GM12864 (cell line): ENCODE measurements around the gene SALL3.

Source experiments
- DNase-seq: peaks from one replicate; pipeline ENCODE4 v3.0.0-alpha.2; 2011; ENCODE audit warnings: low read depth
- H3K4me3 ChIP-seq: 2 replicates; pipeline ENCODE4 v1.5.1; 2011; ENCODE audit warnings: mild to moderate bottlenecking, low read depth, low read length, control low read depth
- CTCF ChIP-seq: IDR thresholded peaks from 2 replicates; pipeline ENCODE4 v1.5.1; 2011; ENCODE audit warnings: low read depth, mild to moderate bottlenecking, moderate library complexity, low read length, control low read depth, inconsistent platforms; ENCODE audit errors: missing control alignments

Gene SALL3

GRCh38 chr18:78994977-78995582, 15.5 kb downstream of the SALL3 start:
- no peak for DNase-seq
- no peak for TF ChIP-seq CTCF
- no peak overlapping the region for H3K4me3 ChIP-seq

- no peak overlapping the region for H3K4me3 ChIP-seq
- DNase-seq: no peak
- TF ChIP-seq CTCF: no peak
Observed at GRCh38 chr18:78995740-78996395, 16.2 kb downstream of the SALL3 start.

GRCh38 chr18:78996741-78997490, 17.3 kb downstream of the SALL3 start:
- TF ChIP-seq CTCF: no peak
- DNase-seq: no peak
- H3K4me3 ChIP-seq: no peak overlapping the region

GRCh38 chr18:78998371-78999071, 18.9 kb downstream of the SALL3 start:
- H3K4me3 ChIP-seq: no peak overlapping the region
- no peak for DNase-seq
- TF ChIP-seq CTCF: no peak

- TF ChIP-seq CTCF: no peak
- DNase-seq: no peak
- no peak overlapping the region for H3K4me3 ChIP-seq
Observed at GRCh38 chr18:78999939-79000338, 20.3 kb downstream of the SALL3 start.

- no peak for DNase-seq
- no peak for TF ChIP-seq CTCF
- H3K4me3 ChIP-seq: no peak overlapping the region
Observed at GRCh38 chr18:79000997-79001396, 21.4 kb downstream of the SALL3 start.
